ENCODE results near the gene ATRNL1.

The ATRNL1 gene

GRCh38 chr10:115882021-115882420 lies 788.9 kb downstream of the ATRNL1 start:
- no peaks in the 10 kb centered on the region for H4K20me1 ChIP-seq (ENCODE audit: insufficient read depth, low read length)
- no peak overlapping the region for H3K9ac ChIP-seq (ENCODE audit: low read length)
- H3K9me2 ChIP-seq (replicated peaks; ENCODE audit: insufficient read depth, low read length), result no peaks in the 10 kb centered on the region
- no peak overlapping the region for H3K4me3 ChIP-seq (ENCODE audit: low read length)
- H3K36me3 ChIP-seq (replicated peaks; ENCODE audit: insufficient read depth, low read length), result no peaks in the 10 kb centered on the region
- peaks cover 12% of the 10 kb centered on the region for H3K4me1 ChIP-seq (ENCODE audit: low read length)
- TF ChIP-seq EZH2phosphoT487 (IDR thresholded peaks at IDR 0.05; ENCODE audit: low read length), result no peak
- TF ChIP-seq EZH2 (optimal IDR thresholded peaks at IDR 0.05; ENCODE audit: low read depth, low read length), result no peak
- TF ChIP-seq CTCF (IDR thresholded peaks at IDR 0.05; ENCODE audit: low read length), result no peak
- no peak overlapping the region for H3K4me2 ChIP-seq (ENCODE audit: low read depth, low read length)
- H2AFZ ChIP-seq (ENCODE audit: low read length), result no peak overlapping the region
- no peaks in the 10 kb centered on the region for H3K9me3 ChIP-seq (replicated peaks; ENCODE audit: insufficient read depth, low read length)
- no peak for DNase-seq
- no peaks in the 10 kb centered on the region for H3K27me3 ChIP-seq (replicated peaks; ENCODE audit: insufficient read depth, low read length)
- no peaks in the 10 kb centered on the region for H3K79me2 ChIP-seq (ENCODE audit: low read length)
- H3F3A ChIP-seq (ENCODE audit: insufficient read depth, low read length), result peaks cover 8% of the 10 kb centered on the region; the same call in 1 of the 2 replicates
- H3K27ac ChIP-seq (ENCODE audit: low read length), result no peak overlapping the region

GRCh38 chr10:115883372-115883771 lies 790.2 kb downstream of the ATRNL1 start:
- Histone ChIP-seq H3K4me2 (ENCODE audit: low read depth, low read length) (no peak overlapping the region), H2AFZ (ENCODE audit: low read length) (no peak overlapping the region), H3K4me3 (ENCODE audit: low read length) (no peak overlapping the region), H3K36me3 (replicated peaks; ENCODE audit: insufficient read depth, low read length) (no peaks in the 10 kb centered on the region), H3K4me1 (ENCODE audit: low read length) (peaks cover 12% of the 10 kb centered on the region), H3K27me3 (replicated peaks; ENCODE audit: insufficient read depth, low read length) (no peaks in the 10 kb centered on the region), H3F3A (ENCODE audit: insufficient read depth, low read length) (peaks cover 8% of the 10 kb centered on the region; the same call in 1 of the 2 replicates), H3K27ac (ENCODE audit: low read length) (no peak overlapping the region), H3K9me2 (replicated peaks; ENCODE audit: insufficient read depth, low read length) (no peaks in the 10 kb centered on the region), H4K20me1 (ENCODE audit: insufficient read depth, low read length) (no peaks in the 10 kb centered on the region), H3K79me2 (ENCODE audit: low read length) (no peaks in the 10 kb centered on the region), H3K9me3 (replicated peaks; ENCODE audit: insufficient read depth, low read length) (no peaks in the 10 kb centered on the region), H3K9ac (ENCODE audit: low read length) (no peak overlapping the region)
- DNase-seq, result no peak
- no peak for TF ChIP-seq CTCF (IDR thresholded peaks at IDR 0.05; ENCODE audit: low read length)

GRCh38 chr10:115884331-115884730 lies 791.2 kb downstream of the ATRNL1 start:
- H3K79me2 ChIP-seq (ENCODE audit: low read length), result no peaks in the 10 kb centered on the region
- H3K4me1 ChIP-seq (ENCODE audit: low read length), result peaks cover 8% of the 10 kb centered on the region
- no peaks in the 10 kb centered on the region for H3K36me3 ChIP-seq (replicated peaks; ENCODE audit: insufficient read depth, low read length)
- peaks cover 8% of the 10 kb centered on the region; the same call in 1 of the 2 replicates for H3F3A ChIP-seq (ENCODE audit: insufficient read depth, low read length)
- H3K4me2 ChIP-seq (ENCODE audit: low read depth, low read length), result no peak overlapping the region
- no peaks in the 10 kb centered on the region for H3K9me2 ChIP-seq (replicated peaks; ENCODE audit: insufficient read depth, low read length)
- H3K27ac ChIP-seq (ENCODE audit: low read length), result no peak overlapping the region
- H2AFZ ChIP-seq (ENCODE audit: low read length), result no peak overlapping the region
- no peaks in the 10 kb centered on the region for H4K20me1 ChIP-seq (ENCODE audit: insufficient read depth, low read length)
- no peaks in the 10 kb centered on the region for H3K27me3 ChIP-seq (replicated peaks; ENCODE audit: insufficient read depth, low read length)
- no peak overlapping the region for H3K4me3 ChIP-seq (ENCODE audit: low read length)
- no peak for TF ChIP-seq EZH2 (optimal IDR thresholded peaks at IDR 0.05; ENCODE audit: low read depth, low read length)
- no peak for TF ChIP-seq CTCF (IDR thresholded peaks at IDR 0.05; ENCODE audit: low read length)
- no peaks in the 10 kb centered on the region for H3K9me3 ChIP-seq (replicated peaks; ENCODE audit: insufficient read depth, low read length)
- H3K9ac ChIP-seq (ENCODE audit: low read length), result no peak overlapping the region
- DNase-seq, result no peak

Data from MM.1S (cell line).